ENCODE data around the gene RTN3. TPM values are rescaled to one million over a fixed set of nuclear protein-coding genes. Genes with fewer than 3 reads are reported as not detected.

Gene RTN3
- total and polyA plus RNA-seq, 9 of the 15 experiments (the other 6 are each of a cell fraction or from before 2014, with no cell fraction given), result 41.6 to 169 (median 93.5) TPM

DNA sequence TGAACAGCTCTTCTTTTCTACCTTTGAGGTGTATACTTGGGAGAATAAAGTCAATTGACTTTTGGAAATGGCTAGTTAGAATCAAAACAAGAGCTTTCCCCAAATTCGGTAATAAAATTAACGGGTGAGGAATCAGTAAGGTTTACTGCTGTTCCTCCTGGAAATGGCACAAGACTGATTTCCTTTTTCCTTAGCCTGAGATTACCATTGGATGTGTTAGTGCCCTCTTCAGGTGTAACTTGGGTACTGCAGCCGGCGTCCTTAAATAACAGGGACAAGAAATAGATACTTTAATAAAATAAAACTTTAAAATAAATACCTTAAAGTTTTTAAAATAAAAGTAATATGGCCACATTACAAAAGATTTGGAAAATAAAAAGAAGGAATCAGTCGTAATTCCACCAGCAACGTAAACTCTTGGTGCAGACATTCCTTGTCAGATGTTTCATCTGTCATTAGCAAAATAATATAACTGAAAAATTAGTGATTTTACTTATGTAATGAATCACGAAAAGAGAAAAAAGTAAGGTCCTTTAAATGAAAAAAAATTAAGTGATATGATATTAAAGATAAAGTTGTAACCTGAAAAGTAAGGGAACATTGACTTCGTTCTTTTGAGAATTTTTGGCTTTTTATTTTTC, 57.5 kb downstream of the RTN3 start (continued):
- TF ChIP-seq, protein P1, sequence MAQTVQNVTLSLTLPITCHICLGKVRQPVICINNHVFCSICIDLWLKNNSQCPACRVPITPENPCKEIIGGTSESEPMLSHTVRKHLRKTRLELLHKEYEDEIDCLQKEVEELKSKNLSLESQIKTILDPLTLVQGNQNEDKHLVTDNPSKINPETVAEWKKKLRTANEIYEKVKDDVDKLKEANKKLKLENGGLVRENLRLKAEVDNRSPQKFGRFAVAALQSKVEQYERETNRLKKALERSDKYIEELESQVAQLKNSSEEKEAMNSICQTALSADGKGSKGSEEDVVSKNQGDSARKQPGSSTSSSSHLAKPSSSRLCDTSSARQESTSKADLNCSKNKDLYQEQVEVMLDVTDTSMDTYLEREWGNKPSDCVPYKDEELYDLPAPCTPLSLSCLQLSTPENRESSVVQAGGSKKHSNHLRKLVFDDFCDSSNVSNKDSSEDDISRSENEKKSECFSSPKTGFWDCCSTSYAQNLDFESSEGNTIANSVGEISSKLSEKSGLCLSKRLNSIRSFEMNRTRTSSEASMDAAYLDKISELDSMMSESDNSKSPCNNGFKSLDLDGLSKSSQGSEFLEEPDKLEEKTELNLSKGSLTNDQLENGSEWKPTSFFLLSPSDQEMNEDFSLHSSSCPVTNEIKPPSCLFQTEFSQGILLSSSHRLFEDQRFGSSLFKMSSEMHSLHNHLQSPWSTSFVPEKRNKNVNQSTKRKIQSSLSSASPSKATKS (CRISPR knock-in tag; IDR thresholded peaks at IDR 0.05), result no peak
- TF ChIP-seq DDX20 (tag; IDR thresholded peaks at IDR 0.05; ENCODE audit: low read depth) (no peak), CXXC5 (CRISPR knock-in tag; IDR thresholded peaks at IDR 0.05) (0 out of 2 replicates have a peak, but pooled peaks have one; percentile 6), HES1 (IDR thresholded peaks at IDR 0.05; ENCODE audit: low read depth) (no peak), CTCF (IDR thresholded peaks at IDR 0.05 in 2 of 3, conservative IDR thresholded peaks at IDR 0.05 in 1 of 3; ENCODE audit: insufficient read depth in 2 of 3, low read depth in 1 of 3, low read length in 3 of 3) (peak; percentile 70 to 88 (median 75))

Measured in K562 (cell line).